GM23338 (cell line): ENCODE measurements around the gene BEND2. TPM values are rescaled to one million over a fixed set of nuclear protein-coding genes. Genes with fewer than 3 reads are reported as not detected.

Experiments
- ATAC-seq: fragments of 200-7000 bp; cut with Tn5 transposase; 3 replicates; pipeline ENCODE4 v1.9.1; 2020
- DNase-seq: peaks from one replicate; pipeline ENCODE4 v3.0.0-alpha.2; 2015; ENCODE audit warnings: low spot score
- H2AFZ ChIP-seq: fragments of 200-600 bp; sonication (generic); 2 replicates; pipeline ENCODE4 v1.8.0; 2016; ENCODE audit warnings: antibody characterized with exemption, mild to moderate bottlenecking, moderate library complexity
- H3F3A ChIP-seq: fragments of 200-600 bp; sonication (generic); replicated peaks from 2 replicates; pipeline ENCODE4 v1.8.0; 2017; ENCODE audit warnings: antibody characterized with exemption, mixed run types, low read depth
- H3K27ac ChIP-seq: fragments of 200-600 bp; sonication (generic); 2 replicates; pipeline ENCODE4 v1.6.1; 2016; ENCODE audit warnings: low read depth
- H3K27me3 ChIP-seq: fragments of 200-600 bp; sonication (generic); 2 replicates; pipeline ENCODE4 v1.8.0; 2016; ENCODE audit warnings: mild to moderate bottlenecking, mixed run types, moderate library complexity; ENCODE audit not compliant: insufficient read depth
- H3K36me3 ChIP-seq: fragments of 200-600 bp; sonication (generic); 2 replicates; pipeline ENCODE4 v1.8.0; 2016; ENCODE audit warnings: mild to moderate bottlenecking; ENCODE audit not compliant: insufficient read depth
- H3K4me1 ChIP-seq: fragments of 200-600 bp; sonication (generic); 2 replicates; pipeline ENCODE4 v1.8.0; 2016; ENCODE audit warnings: mild to moderate bottlenecking, moderate library complexity; ENCODE audit not compliant: insufficient read depth
- H3K4me2 ChIP-seq: fragments of 200-600 bp; sonication (generic); 2 replicates; pipeline ENCODE4 v1.7.1; 2017; ENCODE audit warnings: mixed run types
- H3K4me3 ChIP-seq: fragments of 200-600 bp; sonication (generic); 2 replicates; pipeline ENCODE4 v1.6.1; 2016; ENCODE audit warnings: mixed run types
- H3K79me2 ChIP-seq: fragments of 200-600 bp; sonication (generic); replicated peaks from 2 replicates; pipeline ENCODE4 v1.8.0; 2017; ENCODE audit warnings: mild to moderate bottlenecking; ENCODE audit not compliant: insufficient read depth
- H3K9me2 ChIP-seq: fragments of 200-600 bp; sonication (generic); 2 replicates; pipeline ENCODE4 v1.8.0; 2017; ENCODE audit not compliant: insufficient read depth
- H4K20me1 ChIP-seq: fragments of 200-600 bp; sonication (generic); replicated peaks from 2 replicates; pipeline ENCODE4 v1.8.0; 2017; ENCODE audit warnings: mild to moderate bottlenecking; ENCODE audit not compliant: insufficient read depth
- H3K27ac Mint-ChIP-seq: 2 replicates; pipeline ENCODE4 v1.8.0; 2020; ENCODE audit warnings: inconsistent platforms, mild to moderate bottlenecking, moderate library complexity, mixed read lengths
- H3K27me3 Mint-ChIP-seq: 3 replicates; pipeline ENCODE4 v1.8.0; 2022; ENCODE audit warnings: low read depth, mild to moderate bottlenecking, moderate library complexity, mixed read lengths, inconsistent platforms; ENCODE audit not compliant: insufficient read depth, poor library complexity
- H3K36me3 Mint-ChIP-seq: 3 replicates; pipeline ENCODE4 v1.8.0; 2021; ENCODE audit warnings: low read depth, mild to moderate bottlenecking, inconsistent platforms, moderate library complexity, mixed read lengths
- H3K4me1 Mint-ChIP-seq: 3 replicates; pipeline ENCODE4 v1.8.0; 2020; ENCODE audit warnings: mild to moderate bottlenecking, inconsistent platforms, mixed read lengths
- H3K4me3 Mint-ChIP-seq: 3 replicates; pipeline ENCODE4 v1.8.0; 2021; ENCODE audit warnings: moderate library complexity, mild to moderate bottlenecking, inconsistent platforms, mixed read lengths
- H3K9me3 Mint-ChIP-seq: 3 replicates; pipeline ENCODE4 v1.8.0; 2020; ENCODE audit warnings: moderate library complexity, mild to moderate bottlenecking, inconsistent platforms, mixed read lengths
- CTCF ChIP-seq, 2 experiments: fragments of 200-600 bp in 1 of 2; sonication (generic) in 1 of 2; conservative IDR thresholded peaks; 2 replicates each; pipeline versions ENCODE4 v1.5.1 to v1.6.1; 2016 to 2017; ENCODE audit warnings: antibody characterized with exemption in 2 of 2, low read depth in 2 of 2, mild to moderate bottlenecking in 2 of 2, moderate library complexity in 1 of 2
- ETS1 ChIP-seq: IDR thresholded peaks from 2 replicates; pipeline ENCODE4 v1.6.1; 2016; ENCODE audit warnings: antibody characterized with exemption
- EZH2 ChIP-seq: fragments of 200-600 bp; sonication (generic); IDR thresholded peaks from one replicate; pipeline ENCODE4 v1.8.0; 2017; ENCODE audit warnings: antibody characterized with exemption, mild to moderate bottlenecking, low read depth; ENCODE audit not compliant: unreplicated experiment
- EZH2phosphoT487 ChIP-seq: fragments of 200-600 bp; sonication (generic); IDR thresholded peaks from one replicate; pipeline ENCODE4 v1.8.1; 2018; ENCODE audit warnings: antibody characterized with exemption; ENCODE audit not compliant: unreplicated experiment
- NANOG ChIP-seq: IDR thresholded peaks from 2 replicates; pipeline ENCODE4 v1.6.1; 2016; ENCODE audit warnings: antibody characterized with exemption, borderline replicate concordance
- POLR2AphosphoS5 ChIP-seq: IDR thresholded peaks from 2 replicates; pipeline ENCODE4 v1.6.1; 2016; ENCODE audit warnings: antibody characterized with exemption, low read depth
- polyA plus RNA-seq: library from polyadenylated mRNA; unstranded; fragments of >200 nt; fragmentation: Nextera tagmentation; extraction: Ambion mirVana; gene quantifications from 2 replicates; pipeline ENCODE4 v1.2.1, GENCODE V29; 2016
- total RNA-seq: library from RNA; depleted of rRNA; stranded (reverse); fragments of >200 nt; shearing (Covaris generic); gene quantifications from 2 replicates; pipeline ENCODE4 v1.2.3, GENCODE V29; 2014

The BEND2 gene
- total and polyA plus RNA-seq, 2 experiments from 2014 or later, result not detected

- no peaks in the 10 kb centered on the region for H3K9me3 Mint-ChIP-seq
- no peaks in the 10 kb centered on the region for H3K9me2 ChIP-seq
- no peak overlapping the region for H3K27ac Mint-ChIP-seq
- H3K4me2 ChIP-seq, result no peak overlapping the region
- H3K79me2 ChIP-seq, result no peaks in the 10 kb centered on the region
- no peaks in the 10 kb centered on the region for H4K20me1 ChIP-seq
- H3K27me3 ChIP-seq, result no peaks in the 10 kb centered on the region
- no peaks in the 10 kb centered on the region for H3K27me3 Mint-ChIP-seq
- no peaks in the 10 kb centered on the region for H3K36me3 Mint-ChIP-seq
- H3F3A ChIP-seq, result no peaks in the 10 kb centered on the region
- TF ChIP-seq EZH2 (no peak), EZH2phosphoT487 (no peak), POLR2AphosphoS5 (no peak)
- H3K4me1 ChIP-seq, result no peaks in the 10 kb centered on the region
- H2AFZ ChIP-seq, result no peak overlapping the region; the same call in 1 of the 2 replicates
- no peak overlapping the region for H3K4me3 ChIP-seq
- ATAC-seq, result no peak
- no peak overlapping the region for H3K4me3 Mint-ChIP-seq
- no peak overlapping the region for H3K27ac ChIP-seq
- peaks cover 3% of the 10 kb centered on the region; the same call in 2 of the 3 replicates for H3K4me1 Mint-ChIP-seq
- H3K36me3 ChIP-seq, result no peaks in the 10 kb centered on the region
- no peak for DNase-seq
These were observed 49.8 kb downstream of the BEND2 start for GRCh38 chrX:18170910-18171309.

GRCh38 chrX:18166068-18166467 lies 54.6 kb downstream of the BEND2 start:
- Histone ChIP-seq H3K27ac (no peak overlapping the region), H3K36me3 (no peaks in the 10 kb centered on the region), H4K20me1 (no peaks in the 10 kb centered on the region), H3F3A (no peaks in the 10 kb centered on the region), H3K4me2 (no peak overlapping the region), H3K4me3 (no peak overlapping the region), H3K79me2 (no peaks in the 10 kb centered on the region), H3K9me2 (no peaks in the 10 kb centered on the region), H3K4me1 (no peaks in the 10 kb centered on the region), H3K27me3 (no peaks in the 10 kb centered on the region), H2AFZ (no peak overlapping the region)
- ATAC-seq, result no peak
- H3K27me3 Mint-ChIP-seq, result no peaks in the 10 kb centered on the region
- TF ChIP-seq CTCF (conservative IDR thresholded peaks at IDR 0.05; ENCODE audit: low read depth in 2 of 2), result peak; percentile 27 to 28; a peak in 2 of 4 replicates
- no peak for TF ChIP-seq ETS1
- no peak overlapping the region for H3K4me3 Mint-ChIP-seq
- no peaks in the 10 kb centered on the region for H3K9me3 Mint-ChIP-seq
- peak; percentile 8 for DNase-seq
- H3K27ac Mint-ChIP-seq, result no peak overlapping the region
- H3K4me1 Mint-ChIP-seq, result no peaks in the 10 kb centered on the region
- H3K36me3 Mint-ChIP-seq, result no peaks in the 10 kb centered on the region

GRCh38 chrX:18160369-18160768 lies 60.3 kb downstream of the BEND2 start:
- no peak overlapping the region for H3K4me2 ChIP-seq
- H3K79me2 ChIP-seq, result no peaks in the 10 kb centered on the region
- H3K4me1 Mint-ChIP-seq, result peaks cover 8% of the 10 kb centered on the region; the same call in 2 of the 3 replicates
- no peaks in the 10 kb centered on the region for H3K9me2 ChIP-seq
- H3K27me3 Mint-ChIP-seq, result peaks cover 2% of the 10 kb centered on the region
- peaks cover 12% of the 10 kb centered on the region; the same call in 2 of the 3 replicates for H3K36me3 Mint-ChIP-seq
- no peaks in the 10 kb centered on the region for H3K27me3 ChIP-seq
- H3K27ac Mint-ChIP-seq, result no peak overlapping the region
- no peak overlapping the region for H3K27ac ChIP-seq
- no peak overlapping the region for H3K4me3 ChIP-seq
- H3K4me3 Mint-ChIP-seq, result no peak overlapping the region
- H3K36me3 ChIP-seq, result no peaks in the 10 kb centered on the region
- H3K9me3 Mint-ChIP-seq, result peaks cover 16% of the 10 kb centered on the region; the same call in 2 of the 3 replicates
- no peaks in the 10 kb centered on the region for H3K4me1 ChIP-seq
- DNase-seq (no peak), ATAC-seq (no peak)
- TF ChIP-seq NANOG, result no peak
- H3F3A ChIP-seq, result no peaks in the 10 kb centered on the region
- no peaks in the 10 kb centered on the region for H4K20me1 ChIP-seq
- no peak overlapping the region for H2AFZ ChIP-seq
